ENCODE data around the gene CCDC71.

The CCDC71 gene

DNA sequence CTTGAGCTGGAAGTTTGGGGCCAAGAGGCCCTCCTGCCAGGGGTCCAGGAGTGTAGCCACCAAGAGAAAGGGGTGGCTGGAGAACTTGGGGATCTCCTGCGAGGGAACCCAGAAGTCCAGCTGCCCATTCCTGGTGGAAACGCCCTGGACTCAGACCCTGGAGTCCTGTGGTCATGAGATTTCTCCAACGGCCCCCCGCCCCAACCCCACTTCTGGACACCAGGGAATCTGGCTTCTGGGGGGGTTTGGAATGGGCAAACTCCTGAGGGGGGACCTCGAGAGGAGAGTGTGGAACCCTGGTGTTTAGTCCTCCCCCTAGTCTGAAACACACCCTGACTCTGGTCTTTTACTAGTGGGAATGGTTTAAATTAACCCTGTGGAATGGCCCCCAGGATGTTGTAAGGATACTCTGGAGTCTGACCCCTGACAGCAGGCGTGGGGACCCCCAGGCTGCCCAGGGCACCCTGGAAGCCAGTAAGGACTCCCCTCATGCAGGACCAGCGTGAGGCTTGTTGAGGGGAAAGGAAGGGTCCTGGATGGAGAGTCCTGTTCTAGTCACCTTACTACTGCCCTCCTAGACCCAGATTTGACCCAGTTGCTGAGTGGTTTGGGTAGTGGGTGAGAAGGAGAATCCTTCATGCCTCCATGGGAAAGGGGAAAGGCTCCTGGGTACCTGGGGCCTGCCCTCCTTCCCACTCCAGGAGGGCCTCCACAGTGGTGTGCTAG, 5.8 kb upstream of the CCDC71 start:
- H3K4me3 ChIP-seq (ENCODE audit: low read length): peak overlapping the region; percentile 56
- DNase-seq (ENCODE audit: low read depth, low spot score): no peak

- peak; percentile 46 for DNase-seq (ENCODE audit: low read depth, low spot score)
- H3K4me3 ChIP-seq (ENCODE audit: low read length): peak within 1 kb of the TSS; percentile 56
Measured at GRCh38 chr3:49171119-49171774, 5.1 kb upstream of the CCDC71 start, which contains the start of gene KLHDC8B. TSS of gene KLHDC8B (plus strand) at chr3:49171598. CDS start at chr3:49172770, 1,172 bp downstream.

DNA sequence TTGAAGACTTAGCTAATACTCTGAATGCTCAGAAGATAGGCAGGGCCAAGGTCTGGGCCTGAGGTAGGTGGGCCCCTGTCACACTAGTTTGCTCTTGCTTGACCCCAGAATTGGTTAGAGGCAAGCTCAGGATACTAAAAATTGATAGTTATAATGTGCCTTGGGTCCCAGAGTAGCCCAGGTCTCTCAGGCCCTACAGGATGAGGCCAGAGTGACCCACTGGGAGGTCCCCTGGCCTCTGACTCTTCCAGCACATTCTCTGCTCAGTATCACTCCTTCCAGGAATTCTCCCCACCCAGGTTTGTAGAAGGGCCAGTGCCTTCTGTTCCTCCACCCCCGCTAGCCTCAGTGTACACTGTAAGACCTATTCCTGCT, 4.6 kb upstream of the CCDC71 start:
- peak overlapping the region; percentile 56 for H3K4me3 ChIP-seq (ENCODE audit: low read length)
- DNase-seq (ENCODE audit: low read depth, low spot score): no peak

- no peak overlapping the region for H3K4me3 ChIP-seq (ENCODE audit: low read length)
- no peak for DNase-seq (ENCODE audit: low read depth, low spot score)
Measured at GRCh38 chr3:49166752-49167556, 823 bp upstream of the CCDC71 start.

- DNase-seq (ENCODE audit: low read depth, low spot score): no peak
- peak overlapping the region; percentile 73 for H3K4me3 ChIP-seq (ENCODE audit: low read length)
Measured at GRCh38 chr3:49164983-49165720, 979 bp downstream of the CCDC71 start.

DNA sequence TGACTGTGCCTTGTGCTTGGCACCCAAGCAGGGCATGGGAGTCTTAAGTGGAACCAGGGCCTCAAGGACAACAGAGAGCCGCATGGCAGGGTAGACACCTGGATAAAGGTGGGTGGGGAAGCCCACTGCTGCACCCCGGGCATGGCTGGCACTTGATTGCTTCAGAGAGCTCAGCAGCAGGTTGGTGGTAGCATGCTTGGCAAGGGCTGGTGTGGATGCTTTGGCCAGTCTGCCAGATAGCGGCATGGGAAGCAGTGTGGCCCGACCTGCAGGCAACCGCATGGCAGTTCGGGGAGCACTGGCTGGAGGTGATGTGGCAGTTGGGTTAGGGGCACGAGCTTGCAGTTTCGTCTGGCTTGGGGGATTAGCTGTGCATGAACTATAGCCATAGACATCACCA, 2.5 kb downstream of the CCDC71 start:
- no peak overlapping the region for H3K4me3 ChIP-seq (ENCODE audit: low read length)
- DNase-seq (ENCODE audit: low read depth, low spot score): no peak

DNA sequence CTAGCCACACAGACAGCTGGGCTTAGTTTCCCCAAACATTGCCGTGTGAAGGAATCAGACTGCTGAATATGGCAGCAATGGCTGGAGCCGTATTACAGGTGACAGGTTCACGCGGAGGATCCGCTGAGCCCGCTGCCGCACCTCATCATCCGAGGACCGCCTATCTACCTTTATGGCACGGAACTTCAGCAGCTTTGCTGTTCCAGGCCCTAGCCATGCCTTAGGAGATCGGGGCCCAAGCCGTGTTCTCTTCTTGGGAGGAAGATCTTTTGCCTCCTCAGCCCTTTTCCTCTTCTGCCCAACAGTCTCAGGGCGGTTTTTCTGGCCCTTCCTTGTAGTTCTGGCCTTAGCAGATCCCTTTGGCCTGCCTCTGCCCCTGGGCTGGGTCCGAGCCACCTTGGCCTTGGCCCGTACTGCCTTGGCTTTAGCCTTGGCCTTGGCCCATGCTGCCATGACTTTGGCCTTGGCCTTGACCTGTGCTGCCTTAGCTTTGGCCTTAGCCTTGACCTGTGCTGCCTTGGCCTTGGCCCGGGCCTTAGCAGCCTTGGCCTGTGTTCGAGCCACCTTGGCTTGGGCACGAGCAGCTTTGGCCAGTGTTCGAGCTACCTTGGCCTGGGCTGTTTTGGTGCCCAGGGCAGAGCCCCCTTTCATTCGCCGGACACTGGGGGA, 3.2 kb downstream of the CCDC71 start:
- no peak for DNase-seq (ENCODE audit: low read depth, low spot score)
- no peak overlapping the region for H3K4me3 ChIP-seq (ENCODE audit: low read length)

DNA sequence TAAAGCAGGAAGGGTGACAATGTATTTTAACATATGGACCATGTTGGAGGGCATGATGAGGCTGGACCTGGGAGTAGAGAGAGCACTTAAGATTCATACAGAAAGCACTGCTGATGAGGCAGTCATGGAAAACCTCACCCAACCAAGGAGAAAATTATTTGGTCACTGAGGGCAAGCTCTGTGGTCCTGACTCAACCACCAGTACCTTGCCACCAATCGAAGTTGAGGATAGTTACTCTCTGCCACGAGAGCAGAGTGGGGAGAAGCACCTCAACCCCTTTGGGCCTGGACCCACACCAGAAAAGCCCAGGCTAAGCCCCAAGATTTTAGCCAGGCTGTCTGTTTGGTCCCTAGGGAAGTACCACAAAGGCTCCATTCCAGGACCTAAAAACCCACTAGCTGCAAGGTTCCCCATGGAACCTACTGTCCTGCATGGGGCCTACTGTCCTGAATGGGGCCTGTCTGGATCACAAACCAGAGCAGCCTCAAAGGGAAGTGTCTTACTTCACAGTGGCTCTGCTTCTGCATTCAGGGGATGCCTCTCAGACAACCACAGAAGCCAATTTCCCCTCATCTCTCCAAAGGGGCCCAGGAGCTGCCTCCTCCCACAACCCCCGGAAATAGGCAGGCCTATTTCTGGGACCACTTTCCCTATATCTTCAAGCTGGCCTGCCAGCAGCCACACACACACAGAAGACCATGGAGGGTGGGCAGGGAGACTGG, 4.2 kb downstream of the CCDC71 start:
- no peak overlapping the region for H3K4me3 ChIP-seq (ENCODE audit: low read length)
- peak; percentile 59 for DNase-seq (ENCODE audit: low read depth, low spot score)

DNA sequence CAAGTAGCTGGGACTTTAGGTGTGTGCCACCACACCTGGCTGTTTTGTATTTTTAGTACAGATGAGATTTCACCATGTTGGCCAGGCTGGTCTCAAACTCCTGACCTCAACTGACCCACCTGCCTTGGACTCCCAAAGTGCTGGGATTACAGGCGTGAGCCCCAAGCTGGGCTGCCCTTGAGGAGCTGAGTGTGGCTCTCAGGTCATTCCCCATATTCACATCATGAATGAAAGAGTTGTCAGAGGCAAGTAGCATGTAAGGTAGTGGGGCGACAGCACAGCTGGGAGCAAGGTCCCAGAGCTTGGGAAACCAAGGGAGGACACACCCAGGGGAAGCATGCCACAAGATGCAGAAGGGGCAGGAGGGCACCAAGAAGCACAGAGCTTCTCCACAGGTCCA, 4.9 kb downstream of the CCDC71 start:
- no peak for DNase-seq (ENCODE audit: low read depth, low spot score)
- H3K4me3 ChIP-seq (ENCODE audit: low read length): no peak overlapping the region

GRCh38 chr3:49158792-49159191, 7.3 kb downstream of the CCDC71 start:
- no peak for DNase-seq (ENCODE audit: low read depth, low spot score)

DNA sequence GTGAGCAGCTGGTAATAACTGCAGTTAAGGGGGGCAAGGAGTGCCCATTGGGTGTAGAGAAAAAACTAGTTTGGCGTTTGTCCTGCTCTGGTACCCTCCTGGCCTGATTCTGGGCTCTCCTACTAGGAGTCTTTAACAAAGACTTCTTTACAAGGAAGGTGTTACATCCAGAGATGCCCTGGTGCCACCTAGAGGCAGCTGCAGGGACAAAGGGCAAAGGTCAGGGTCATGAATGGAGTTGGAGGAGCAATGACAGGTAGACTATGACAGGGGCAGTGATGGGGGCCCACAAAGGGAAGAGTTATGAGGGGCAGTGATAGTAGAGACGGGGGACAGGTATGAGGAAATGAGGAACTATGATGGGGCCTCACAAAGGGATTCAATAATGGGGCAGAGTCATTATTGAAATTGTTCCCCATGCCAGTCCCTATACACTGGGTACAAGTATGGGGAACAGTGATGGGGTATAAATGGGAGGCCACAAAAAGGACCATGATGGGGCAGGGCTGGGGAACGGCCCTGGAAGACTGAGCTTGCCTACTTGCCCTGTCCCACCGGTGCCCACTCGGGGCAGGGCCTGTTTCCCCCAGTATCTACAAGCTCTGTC, 7.9 kb downstream of the CCDC71 start:
- no peak overlapping the region for H3K4me3 ChIP-seq (ENCODE audit: low read length)
- peak; percentile 62 for DNase-seq (ENCODE audit: low read depth, low spot score)

More at GRCh38 chr3:49158792-49159191, 7.3 kb downstream of the CCDC71 start:
- H3K4me3 ChIP-seq (ENCODE audit: low read length): no peak overlapping the region

GRCh38 chr3:49157289-49157688, 8.8 kb downstream of the CCDC71 start:
- H3K4me3 ChIP-seq (ENCODE audit: low read length): no peak overlapping the region
- no peak for DNase-seq (ENCODE audit: low read depth, low spot score)

DNA sequence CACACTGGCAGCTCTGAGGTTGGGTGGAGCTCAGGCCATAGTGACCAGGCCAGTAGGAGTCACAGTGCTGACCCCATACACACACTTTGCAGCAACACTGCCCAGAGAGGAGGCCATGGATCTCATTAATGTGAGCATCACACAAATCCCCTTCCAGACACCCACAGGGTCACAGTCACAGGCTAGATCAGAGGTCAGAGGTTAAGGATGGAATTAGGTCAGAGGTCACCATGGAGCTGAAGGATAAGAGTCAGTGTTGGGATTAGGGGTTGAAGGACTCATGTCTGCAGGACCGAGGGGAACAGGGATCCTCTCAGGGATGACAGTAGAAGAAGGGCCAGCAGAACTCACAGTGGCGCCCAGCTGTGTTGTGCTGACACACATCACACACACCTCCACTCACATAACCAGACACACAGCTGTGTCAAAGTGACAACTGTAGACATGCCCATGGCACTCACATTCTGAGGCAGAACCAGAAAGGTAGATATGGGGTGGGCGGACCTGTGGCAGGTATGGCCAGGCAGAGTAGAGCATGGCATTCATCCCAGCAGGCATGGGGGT, 12.7 kb downstream of the CCDC71 start:
- no peak for DNase-seq (ENCODE audit: low read depth, low spot score)
- H3K4me3 ChIP-seq (ENCODE audit: low read length): no peak overlapping the region

- DNase-seq (ENCODE audit: low read depth, low spot score): no peak
- H3K4me3 ChIP-seq (ENCODE audit: low read length): no peak overlapping the region
Measured at GRCh38 chr3:49151610-49152009, 14.5 kb downstream of the CCDC71 start.

- no peak overlapping the region for H3K4me3 ChIP-seq (ENCODE audit: low read length)
- DNase-seq (ENCODE audit: low read depth, low spot score): no peak
Measured at GRCh38 chr3:49148159-49148558, 18.0 kb downstream of the CCDC71 start.

- no peak for DNase-seq (ENCODE audit: low read depth, low spot score)
- H3K4me3 ChIP-seq (ENCODE audit: low read length): no peak overlapping the region
Measured at GRCh38 chr3:49140080-49140479, 26.1 kb downstream of the CCDC71 start.

DNA sequence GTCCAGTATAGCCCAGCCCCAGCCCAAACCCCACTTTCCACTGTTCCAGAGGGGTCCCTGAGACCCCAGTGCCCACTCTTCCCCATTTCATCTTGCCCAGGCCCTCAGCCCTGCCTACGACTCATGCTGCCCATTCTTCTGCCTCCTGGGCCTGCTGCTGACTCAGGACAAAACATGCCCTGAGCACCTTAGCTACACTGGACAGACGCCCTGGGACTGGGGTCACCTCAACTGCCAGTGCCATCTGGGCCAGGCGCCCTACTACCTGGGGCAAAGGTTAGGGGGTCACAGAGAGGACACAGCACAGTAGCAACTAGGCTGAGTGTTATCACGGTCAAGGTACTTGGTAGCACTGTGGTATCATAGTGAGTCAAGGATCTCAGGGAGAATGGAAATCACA, 30.6 kb downstream of the CCDC71 start:
- DNase-seq (ENCODE audit: low read depth, low spot score): no peak
- H3K4me3 ChIP-seq (ENCODE audit: low read length): no peak overlapping the region

Measured in Jurkat, Clone E6-1 (cell line).